SU-DHL-6 (cell line): Measurements from ENCODE around the gene EPHB6.

Source experiments
- H2AFZ ChIP-seq: fragments of 200-600 bp; sonication (generic); 2 replicates; pipeline ENCODE4 v1.6.1; 2014; ENCODE audit warnings: low read depth, mild to moderate bottlenecking, moderate library complexity, mixed read lengths, antibody characterized with exemption, low read length; ENCODE audit not compliant: severe bottlenecking
- H3F3A ChIP-seq: fragments of 200-600 bp; shearing (Covaris generic); 2 replicates; pipeline ENCODE4 v1.6.0; 2016; ENCODE audit warnings: antibody characterized with exemption, mild to moderate bottlenecking; ENCODE audit not compliant: insufficient read depth
- H3K27ac ChIP-seq: fragments of 200-600 bp; sonication (generic); 2 replicates; pipeline ENCODE4 v1.5.1; 2016; ENCODE audit warnings: low read depth, mild to moderate bottlenecking, low read length, moderate library complexity, mixed read lengths
- H3K27me3 ChIP-seq: fragments of 200-600 bp; sonication (generic), shearing (Covaris generic); 2 replicates; pipeline ENCODE4 v1.6.0; 2014; ENCODE audit warnings: mild to moderate bottlenecking, low read length
- H3K36me3 ChIP-seq: fragments of 200-600 bp; sonication (generic); 2 replicates; pipeline ENCODE4 v1.6.1; 2014; ENCODE audit warnings: mild to moderate bottlenecking, low read length, mixed read lengths
- H3K4me2 ChIP-seq: fragments of 300-600, 200-600 bp; shearing (Covaris generic), sonication (generic); 2 replicates; pipeline ENCODE4 v1.6.0; 2014; ENCODE audit warnings: low read length, low read depth, mild to moderate bottlenecking; ENCODE audit not compliant: poor library complexity, severe bottlenecking
- H3K4me3 ChIP-seq: fragments of 200-600 bp; sonication (generic); 2 replicates; pipeline ENCODE4 v1.5.1; 2014; ENCODE audit warnings: antibody characterized with exemption, low read length, mild to moderate bottlenecking, mixed read lengths; ENCODE audit not compliant: insufficient read depth, poor library complexity, severe bottlenecking
- H3K79me2 ChIP-seq: fragments of 200-600 bp; sonication (generic); 2 replicates; pipeline ENCODE4 v1.6.1; 2014; ENCODE audit warnings: mild to moderate bottlenecking, low read length, moderate library complexity; ENCODE audit not compliant: insufficient read depth
- H3K9ac ChIP-seq: fragments of 200-600 bp; sonication (generic); 2 replicates; pipeline ENCODE4 v1.7.0; 2014; ENCODE audit warnings: mild to moderate bottlenecking, low read length
- H3K9me2 ChIP-seq: fragments of 200-600 bp; sonication (generic); replicated peaks from 2 replicates; pipeline ENCODE4 v1.6.1; 2014; ENCODE audit warnings: low read length; ENCODE audit not compliant: insufficient read depth
- H3K9me3 ChIP-seq: fragments of 200-600 bp; sonication (generic); 2 replicates; pipeline ENCODE4 v1.6.1; 2014; ENCODE audit warnings: low read length, mixed read lengths; ENCODE audit not compliant: insufficient read depth
- H4K20me1 ChIP-seq: fragments of 200-600 bp; sonication (generic); 2 replicates; pipeline ENCODE4 v1.6.1; 2014; ENCODE audit warnings: low read depth, mild to moderate bottlenecking, antibody characterized with exemption, low read length, moderate library complexity, mixed read lengths
- EZH2phosphoT487 ChIP-seq: fragments of 200-600 bp; sonication (generic), shearing (Covaris generic); conservative IDR thresholded peaks from 2 replicates; pipeline ENCODE4 v1.6.1; 2018; ENCODE audit warnings: mild to moderate bottlenecking, antibody characterized with exemption, low read length, moderate library complexity, mixed read lengths
- TF ChIP-seq, protein P1 (sequence below): fragments of 200-600 bp; sonication (generic); IDR thresholded peaks from one replicate; pipeline ENCODE4 v1.5.1; 2017; ENCODE audit warnings: antibody characterized with exemption, mild to moderate bottlenecking, low read length, moderate library complexity; ENCODE audit not compliant: insufficient read depth, poor library complexity, severe bottlenecking

The EPHB6 gene

DNA sequence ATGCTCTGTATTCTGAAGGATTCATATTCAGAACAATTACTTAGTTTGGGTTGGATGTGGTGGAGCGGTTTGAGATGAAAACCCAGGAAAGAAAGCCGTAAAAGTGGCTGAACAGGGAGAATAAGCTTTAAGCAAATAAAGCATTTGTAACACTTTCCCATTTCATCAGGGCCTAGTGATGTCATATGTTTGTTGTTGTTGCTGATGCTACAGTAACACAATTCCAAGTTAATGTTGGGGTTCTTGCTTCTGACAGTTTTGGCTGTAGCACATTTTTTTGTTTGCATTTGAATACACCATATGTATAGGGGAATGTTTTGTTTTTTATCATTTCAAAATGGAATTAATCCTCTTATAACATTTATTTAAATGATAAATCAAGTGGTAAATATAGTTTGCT, 40.4 kb upstream of the EPHB6 start:
- Histone ChIP-seq H3K36me3 (no peaks in the 10 kb centered on the region), H3K4me2 (no peak overlapping the region), H3K9ac (no peak overlapping the region), H3K9me2 (no peaks in the 10 kb centered on the region), H3K9me3 (no peaks in the 10 kb centered on the region), H3K27me3 (no peaks in the 10 kb centered on the region), H4K20me1 (no peaks in the 10 kb centered on the region), H2AFZ (no peak overlapping the region), H3K27ac (no peak overlapping the region), H3F3A (peaks cover 14% of the 10 kb centered on the region), H3K4me3 (no peak overlapping the region), H3K79me2 (no peaks in the 10 kb centered on the region)
- TF ChIP-seq EZH2phosphoT487, result no peak
- TF ChIP-seq, protein P1, sequence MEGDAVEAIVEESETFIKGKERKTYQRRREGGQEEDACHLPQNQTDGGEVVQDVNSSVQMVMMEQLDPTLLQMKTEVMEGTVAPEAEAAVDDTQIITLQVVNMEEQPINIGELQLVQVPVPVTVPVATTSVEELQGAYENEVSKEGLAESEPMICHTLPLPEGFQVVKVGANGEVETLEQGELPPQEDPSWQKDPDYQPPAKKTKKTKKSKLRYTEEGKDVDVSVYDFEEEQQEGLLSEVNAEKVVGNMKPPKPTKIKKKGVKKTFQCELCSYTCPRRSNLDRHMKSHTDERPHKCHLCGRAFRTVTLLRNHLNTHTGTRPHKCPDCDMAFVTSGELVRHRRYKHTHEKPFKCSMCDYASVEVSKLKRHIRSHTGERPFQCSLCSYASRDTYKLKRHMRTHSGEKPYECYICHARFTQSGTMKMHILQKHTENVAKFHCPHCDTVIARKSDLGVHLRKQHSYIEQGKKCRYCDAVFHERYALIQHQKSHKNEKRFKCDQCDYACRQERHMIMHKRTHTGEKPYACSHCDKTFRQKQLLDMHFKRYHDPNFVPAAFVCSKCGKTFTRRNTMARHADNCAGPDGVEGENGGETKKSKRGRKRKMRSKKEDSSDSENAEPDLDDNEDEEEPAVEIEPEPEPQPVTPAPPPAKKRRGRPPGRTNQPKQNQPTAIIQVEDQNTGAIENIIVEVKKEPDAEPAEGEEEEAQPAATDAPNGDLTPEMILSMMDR, result no peak

DNA sequence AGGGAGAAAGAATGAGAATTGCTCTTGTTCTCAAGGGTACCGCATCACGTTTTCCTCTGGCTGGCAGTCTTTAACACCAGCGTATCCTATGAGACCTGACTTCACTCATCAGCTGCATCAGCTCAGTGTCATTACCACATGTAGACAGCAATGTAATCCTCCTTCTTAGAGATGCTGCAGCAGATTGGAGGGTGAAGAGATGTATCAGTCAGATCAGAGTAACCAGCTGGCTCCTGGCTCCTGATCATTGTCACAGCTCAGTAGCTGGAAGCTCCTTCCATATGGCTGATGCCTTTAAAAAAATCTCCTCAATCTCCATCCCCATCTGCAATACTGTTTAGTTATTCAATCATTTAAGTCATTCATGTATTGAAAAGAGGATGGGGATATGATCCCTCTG, 39.7 kb upstream of the EPHB6 start:
- H3K27me3 ChIP-seq, result no peaks in the 10 kb centered on the region
- H2AFZ ChIP-seq, result no peak overlapping the region
- H3F3A ChIP-seq, result peaks cover 7% of the 10 kb centered on the region
- H4K20me1 ChIP-seq, result no peaks in the 10 kb centered on the region
- no peaks in the 10 kb centered on the region for H3K9me3 ChIP-seq
- no peaks in the 10 kb centered on the region for H3K36me3 ChIP-seq
- H3K4me2 ChIP-seq, result no peak overlapping the region
- H3K9me2 ChIP-seq, result no peaks in the 10 kb centered on the region
- no peak overlapping the region for H3K9ac ChIP-seq
- H3K27ac ChIP-seq, result no peak overlapping the region
- no peaks in the 10 kb centered on the region for H3K79me2 ChIP-seq
- no peak for TF ChIP-seq EZH2phosphoT487
- TF ChIP-seq, protein P1, result no peak
- H3K4me3 ChIP-seq, result no peak overlapping the region

DNA sequence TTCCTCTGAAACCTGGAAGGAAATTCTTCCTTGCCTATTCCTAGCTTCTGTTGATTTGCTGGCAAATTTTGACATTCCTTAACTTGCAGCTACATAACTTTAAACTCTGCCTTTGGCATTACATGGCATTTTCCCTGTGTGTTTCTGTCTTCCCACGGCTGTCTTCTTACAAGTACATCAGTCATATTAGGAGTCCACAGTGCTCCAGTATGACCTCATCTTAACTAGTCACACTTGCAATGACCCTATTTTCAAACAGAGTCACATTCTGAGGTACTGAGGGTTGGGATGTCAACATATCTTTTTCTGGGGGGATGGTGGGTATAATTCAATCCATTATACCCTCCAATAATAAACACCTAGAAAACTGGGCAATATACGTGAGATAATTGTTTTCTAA, 37.4 kb upstream of the EPHB6 start:
- no peak overlapping the region for H3K9ac ChIP-seq
- H3K9me2 ChIP-seq, result no peaks in the 10 kb centered on the region
- no peaks in the 10 kb centered on the region for H3K9me3 ChIP-seq
- H4K20me1 ChIP-seq, result no peaks in the 10 kb centered on the region
- no peaks in the 10 kb centered on the region for H3F3A ChIP-seq
- no peak overlapping the region for H3K4me3 ChIP-seq
- no peaks in the 10 kb centered on the region for H3K36me3 ChIP-seq
- H2AFZ ChIP-seq, result no peak overlapping the region
- H3K4me2 ChIP-seq, result no peak overlapping the region
- no peaks in the 10 kb centered on the region; the same call in 1 of the 2 replicates for H3K27me3 ChIP-seq
- TF ChIP-seq, protein P1, result no peak
- TF ChIP-seq EZH2phosphoT487, result no peak
- H3K27ac ChIP-seq, result no peak overlapping the region
- H3K79me2 ChIP-seq, result no peaks in the 10 kb centered on the region

DNA sequence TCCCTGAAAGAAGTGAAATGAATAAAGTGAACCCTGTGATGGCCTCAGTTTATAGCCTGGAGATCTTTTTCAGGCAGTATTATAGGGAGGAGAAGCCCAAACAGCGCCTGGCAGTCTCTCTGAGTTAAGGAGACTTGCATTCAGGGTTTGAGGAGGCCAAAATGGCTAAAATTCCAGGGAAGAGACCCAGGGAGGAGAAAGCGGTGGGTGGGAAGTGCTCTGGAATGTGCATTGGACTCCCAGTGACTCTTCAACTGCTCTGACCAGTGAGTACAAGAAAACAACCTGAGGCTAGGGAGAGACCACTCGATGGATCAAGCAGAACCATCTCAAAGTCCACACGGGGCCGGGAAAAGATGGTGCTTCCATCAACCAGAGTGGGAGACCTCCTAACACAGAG, 35.3 kb upstream of the EPHB6 start:
- no peaks in the 10 kb centered on the region for H3K79me2 ChIP-seq
- no peaks in the 10 kb centered on the region for H3K9me3 ChIP-seq
- no peak overlapping the region for H3K27ac ChIP-seq
- no peaks in the 10 kb centered on the region for H3K9me2 ChIP-seq
- TF ChIP-seq, protein P1, result no peak
- TF ChIP-seq EZH2phosphoT487, result no peak
- no peak overlapping the region for H3K4me2 ChIP-seq
- no peak overlapping the region for H3K4me3 ChIP-seq
- H3K27me3 ChIP-seq, result no peaks in the 10 kb centered on the region; the same call in 1 of the 2 replicates
- H2AFZ ChIP-seq, result no peak overlapping the region
- no peaks in the 10 kb centered on the region for H3K36me3 ChIP-seq
- no peaks in the 10 kb centered on the region for H3F3A ChIP-seq
- no peaks in the 10 kb centered on the region for H4K20me1 ChIP-seq
- no peak overlapping the region for H3K9ac ChIP-seq
